B cell (primary cell): ENCODE data around the gene TMEM120A. TPM values are rescaled to one million over a fixed set of nuclear protein-coding genes. Genes with fewer than 3 reads are reported as not detected.

ENCODE experiments used
- ATAC-seq: fragments of 200-7000 bp; cut with Tn5 transposase; one replicate; pipeline ENCODE4 v1.10.0; 2021; ENCODE audit warnings: low read depth, mild to moderate bottlenecking, moderate number of reproducible peaks, moderate library complexity
- CTCF ChIA-PET: fragments of 350-600 bp; sonication (Branson Sonifier 250); formaldehyde crosslinking; loops from one replicate; lab custom pipeline; 2021; ENCODE audit warnings: antibody characterized with exemption, inconsistent platforms; lab: Charles Lee
- POLR2A ChIA-PET: fragments of 350-600 bp; sonication (Branson Sonifier 250); formaldehyde crosslinking; loops from one replicate; lab custom pipeline; 2021; ENCODE audit warnings: antibody characterized with exemption; lab: Charles Lee
- DNase-seq: peaks from one replicate; pipeline ENCODE4 v3.0.0; 2013
- H2AFZ ChIP-seq: 2 replicates; pipeline ENCODE4 v1.6.1; 2012; ENCODE audit warnings: mild to moderate bottlenecking, low read depth, low read length; ENCODE audit not compliant: insufficient read depth, poor library complexity, severe bottlenecking
- H3K27ac ChIP-seq, 2 donors: 1 replicate in 1 of 2; 2 replicates in 1 of 2; pipeline ENCODE4 v1.5.1; 2012 to 2013; ENCODE audit warnings: low read length in 2 of 2, mild to moderate bottlenecking in 2 of 2, moderate library complexity in 1 of 2
- H3K27me3 ChIP-seq, 4 experiments: fragments of 200-600 bp in 1 of 4; sonication (generic) in 1 of 4; replicated peaks in 1 of 4; 1 replicate in 2 of 4; 2 replicates in 2 of 4; pipeline versions ENCODE4 v1.6.1 to v1.7.0; 2013 to 2016; ENCODE audit warnings: low read length in 3 of 4, mild to moderate bottlenecking in 2 of 4, mixed read lengths in 1 of 4, moderate library complexity in 1 of 4; ENCODE audit not compliant: insufficient read depth in 4 of 4, control insufficient read depth in 3 of 4; ENCODE audit errors: control extremely low read depth in 1 of 4
- H3K36me3 ChIP-seq, 2 experiments: replicated peaks in 1 of 2; 1 replicate in 1 of 2; 2 replicates in 1 of 2; pipeline versions ENCODE4 v1.6.1 to v1.7.1; 2013; ENCODE audit warnings: low read length in 1 of 2; ENCODE audit not compliant: insufficient read depth in 2 of 2, control insufficient read depth in 1 of 2; ENCODE audit errors: control extremely low read depth in 1 of 2, extremely low read depth in 1 of 2
- H3K4me1 ChIP-seq, 2 donors: fragments of 200-600 bp in 1 of 2; sonication (generic) in 1 of 2; 1 replicate in 1 of 2; 2 replicates in 1 of 2; pipeline versions ENCODE4 v1.5.1 to v1.6.1; 2013 to 2017; ENCODE audit warnings: low read length in 2 of 2; ENCODE audit not compliant: control insufficient read depth in 2 of 2, insufficient read depth in 2 of 2
- H3K4me2 ChIP-seq: replicated peaks from 2 replicates; pipeline ENCODE3; 2012; ENCODE audit warnings: mild to moderate bottlenecking, low read depth, low read length; ENCODE audit not compliant: poor library complexity, severe bottlenecking
- H3K4me3 ChIP-seq, 5 experiments: fragments of 200-600 bp in 1 of 5; sonication (generic) in 1 of 5; 1 replicate in 3 of 5; 2 replicates in 2 of 5; pipeline versions ENCODE4 v1.5.1 to v1.7.0; 2011 to 2016; ENCODE audit warnings: low read length in 4 of 5, mild to moderate bottlenecking in 4 of 5, low read depth in 2 of 5, control low read depth in 1 of 5, moderate library complexity in 1 of 5; ENCODE audit not compliant: insufficient read depth in 1 of 5; ENCODE audit errors: control extremely low read depth in 1 of 5, extremely low read depth in 1 of 5
- H3K79me2 ChIP-seq: fragments of 200-600 bp; sonication (generic); one replicate; pipeline ENCODE4 v1.6.0; 2016; ENCODE audit warnings: low read length; ENCODE audit not compliant: control insufficient read depth, insufficient read depth
- H3K9ac ChIP-seq: fragments of 200-600 bp; sonication (generic); 2 replicates; pipeline ENCODE4 v1.6.1; 2017; ENCODE audit warnings: mild to moderate bottlenecking, low read length, moderate library complexity
- H3K9me3 ChIP-seq, 3 donors: one replicate each; pipeline versions ENCODE4 v1.6.1 to v1.7.1; 2013; ENCODE audit warnings: low read length in 2 of 3; ENCODE audit not compliant: control insufficient read depth in 2 of 3, insufficient read depth in 1 of 3; ENCODE audit errors: control extremely low read depth in 1 of 3
- H4K20me1 ChIP-seq: 2 replicates; pipeline ENCODE4 v1.6.0; 2012; ENCODE audit warnings: mild to moderate bottlenecking, low read length; ENCODE audit not compliant: insufficient read depth, control insufficient read depth, poor library complexity, severe bottlenecking
- H3K27ac Mint-ChIP-seq: one replicate; pipeline ENCODE4 v1.8.0; 2021; ENCODE audit warnings: mixed read lengths
- H3K27me3 Mint-ChIP-seq: one replicate; pipeline ENCODE4 v1.8.0; 2021; ENCODE audit warnings: mixed read lengths
- H3K4me1 Mint-ChIP-seq: one replicate; pipeline ENCODE4 v1.8.0; 2021; ENCODE audit warnings: mixed read lengths
- H3K4me3 Mint-ChIP-seq: one replicate; pipeline ENCODE4 v1.8.0; 2021; ENCODE audit warnings: mixed read lengths
- H3K9me3 Mint-ChIP-seq: one replicate; pipeline ENCODE4 v1.8.0; 2022; ENCODE audit warnings: mixed read lengths; ENCODE audit not compliant: insufficient read depth
- CTCF ChIP-seq: fragments of 200-600 bp; IDR thresholded peaks from one replicate; pipeline ENCODE4 v1.8.0; 2022; ENCODE audit warnings: antibody characterized with exemption, mild to moderate bottlenecking
- EZH2 ChIP-seq: IDR thresholded peaks from 2 replicates; pipeline ENCODE4 v1.6.1; 2012; ENCODE audit warnings: borderline replicate concordance, low read depth, mild to moderate bottlenecking, moderate library complexity, low read length; ENCODE audit not compliant: insufficient read depth, poor library complexity, severe bottlenecking
- WGBS: methylation state at CpG from one replicate; pipeline ENCODE4 v1.1.5; 2013; ENCODE audit warnings: missing lambda C conversion rate; ENCODE audit not compliant: insufficient coverage; 5-methylcytosine and 5-hydroxymethylcytosine counted together
- intact Hi-C: fragments of 100-400 bp; cut with micrococcal nuclease; formaldehyde crosslinking; loops from one replicate; pipeline ENCODE4 v1.10.0; 2022
- polyA plus RNA-seq: library from polyadenylated mRNA; depleted of rRNA; stranded (reverse); fragments of >200 nt; gene quantifications from 2 replicates; pipeline ENCODE4 v1.2.3, GENCODE V29; 2012
- total RNA-seq, 2 donors: library from RNA; stranded (reverse); fragments of 120-200 nt in 1 of 2; gene quantifications; 1 replicate in 1 of 2; 2 replicates in 1 of 2; pipeline versions ENCODE4 v1.2.3 to v1.2.4, GENCODE V29; 2013 to 2022

Gene TMEM120A
- total and polyA plus RNA-seq, 2 donors (not counting 1 experiment from before 2014, with no cell fraction given), result 39.0 to 49.3 TPM

GRCh38 chr7:75958802-75959543 lies 35.4 kb downstream of the TMEM120A start:
- no peak overlapping the region for H3K27ac Mint-ChIP-seq
- 96% methylated on average over 4 of the region's 9 CpGs for WGBS

More at GRCh38 chr7:75958802-75959543, 35.4 kb downstream of the TMEM120A start:
- H4K20me1 ChIP-seq, result no peaks in the 10 kb centered on the region
- H3K27ac ChIP-seq, result no peak overlapping the region
- H3K4me2 ChIP-seq, result no peak overlapping the region
- H3K9ac ChIP-seq, result no peak overlapping the region
- ChIA-PET CTCF (no interaction called here), POLR2A (no interaction called here)
- no peaks in the 10 kb centered on the region for H3K79me2 ChIP-seq
- TF ChIP-seq CTCF (no peak), EZH2 (no peak)
- DNase-seq, result no peak
- intact Hi-C loops, result no loop called here
- H3K4me1 Mint-ChIP-seq, result no peaks in the 10 kb centered on the region
- H2AFZ ChIP-seq, result no peak overlapping the region
- no peaks in the 10 kb centered on the region for H3K27me3 ChIP-seq
- no peak for ATAC-seq
- no peak overlapping the region for H3K4me3 Mint-ChIP-seq
- H3K36me3 ChIP-seq, result peaks cover 4 to 32% of the 10 kb centered on the region in 2 experiments
- no peaks in the 10 kb centered on the region for H3K27me3 Mint-ChIP-seq
- H3K4me3 ChIP-seq, result no peak overlapping the region
- no peaks in the 10 kb centered on the region for H3K9me3 Mint-ChIP-seq
- no peaks in the 10 kb centered on the region for H3K4me1 ChIP-seq
- H3K9me3 ChIP-seq, result no peaks in the 10 kb centered on the region
